HEK293 (cell line): Measurements from ENCODE around the gene ACER3.
"Not testable (repeated sequence)": the region's sequence is repeated elsewhere in the genome, so short reads cannot be mapped to it uniquely, and the experiment has no call there.

Experiments used
- CTCF ChIA-PET: fragments of 350-600 bp; formaldehyde crosslinking; extraction: SDS; loops from one replicate; lab custom pipeline; 2021; ENCODE audit warnings: antibody characterized with exemption; lab: Yijun Ruan, JAX
- POLR2A ChIA-PET: fragments of 300-600 bp; formaldehyde crosslinking; extraction: SDS; loops from one replicate; lab custom pipeline; 2020; ENCODE audit warnings: antibody characterized with exemption, inconsistent platforms; lab: Yijun Ruan, JAX
- H3K27ac ChIP-seq: fragments of 200-500 bp; sonication (Bioruptor generic); 2 replicates; pipeline ENCODE4 v1.5.1; 2014; ENCODE audit warnings: low read depth, low read length, control low read depth, inconsistent platforms; ENCODE audit errors: extremely low read depth
- H3K36me3 ChIP-seq, 2 experiments: fragments of 200-500 bp in 1 of 2; sonication (Bioruptor generic) in 1 of 2; 1 replicate in 1 of 2; 2 replicates in 1 of 2; pipeline ENCODE4 v1.5.1; 2014 to 2017; ENCODE audit warnings: inconsistent platforms in 2 of 2, low read length in 2 of 2; ENCODE audit not compliant: control insufficient read depth in 2 of 2, insufficient read depth in 1 of 2
- H3K4me1 ChIP-seq: fragments of 200-500 bp; sonication (Bioruptor generic); 2 replicates; pipeline ENCODE4 v1.5.1; 2014; ENCODE audit warnings: mild to moderate bottlenecking, low read length, inconsistent platforms; ENCODE audit not compliant: control insufficient read depth, insufficient read depth
- H3K4me3 ChIP-seq: 2 replicates; pipeline ENCODE4 v1.5.1; 2011; ENCODE audit warnings: low read depth, mild to moderate bottlenecking, control low read depth, low read length, moderate library complexity
- H3K9me3 ChIP-seq: fragments of 200-500 bp; sonication (Bioruptor generic); 2 replicates; pipeline ENCODE4 v1.5.1; 2014; ENCODE audit warnings: low read depth, low read length, inconsistent platforms; ENCODE audit not compliant: control insufficient read depth, insufficient read depth
- SETDB1 ChIP-seq: IDR thresholded peaks from one replicate; pipeline ENCODE4 v1.6.1; 2017; ENCODE audit warnings: mild to moderate bottlenecking, low read length, moderate library complexity, mixed read lengths; ENCODE audit not compliant: insufficient read length
- ZBTB7A ChIP-seq: fragments of 450-650 bp; formaldehyde crosslinking; IDR thresholded peaks from 2 replicates; pipeline ENCODE4 v1.5.1; 2016; ENCODE audit warnings: low read depth, missing biosample characterization, missing genetic modification characterization
- ZNF146 ChIP-seq: fragments of 450-650 bp; formaldehyde crosslinking; IDR thresholded peaks from 2 replicates; pipeline ENCODE4 v1.5.1; 2016; ENCODE audit warnings: missing biosample characterization, missing genetic modification characterization
- ZNF184 ChIP-seq: fragments of 450-650 bp; IDR thresholded peaks from 2 replicates; pipeline ENCODE4 v1.5.1; 2018; ENCODE audit warnings: missing biosample characterization, mild to moderate bottlenecking, missing genetic modification characterization
- ZNF2 ChIP-seq: fragments of 450-650 bp; formaldehyde crosslinking; IDR thresholded peaks from 2 replicates; pipeline ENCODE4 v1.5.1; 2016; ENCODE audit warnings: missing biosample characterization, missing genetic modification characterization
- ZNF223 ChIP-seq: fragments of 450-650 bp; formaldehyde crosslinking; IDR thresholded peaks from 2 replicates; pipeline ENCODE4 v1.5.1; 2016; ENCODE audit warnings: missing biosample characterization, missing genetic modification characterization
- ZNF302 ChIP-seq: fragments of 450-650 bp; formaldehyde crosslinking; IDR thresholded peaks from 2 replicates; pipeline ENCODE4 v1.5.1; 2016; ENCODE audit warnings: missing biosample characterization, missing genetic modification characterization, low read depth
- ZNF341 ChIP-seq: fragments of 450-650 bp; formaldehyde crosslinking; IDR thresholded peaks from 2 replicates; pipeline ENCODE4; 2016; ENCODE audit warnings: low read depth, missing biosample characterization, missing genetic modification characterization
- ZNF558 ChIP-seq: fragments of 450-650 bp; formaldehyde crosslinking; IDR thresholded peaks from 2 replicates; pipeline ENCODE4 v1.5.1; 2016; ENCODE audit warnings: missing biosample characterization, missing genetic modification characterization
- ZNF585B ChIP-seq: fragments of 450-650 bp; formaldehyde crosslinking; IDR thresholded peaks from 2 replicates; pipeline ENCODE4 v1.5.1; 2016; ENCODE audit warnings: missing biosample characterization, missing genetic modification characterization
- ZNF610 ChIP-seq: fragments of 450-650 bp; formaldehyde crosslinking; IDR thresholded peaks from 2 replicates; pipeline ENCODE4 v1.5.1; 2016; ENCODE audit warnings: missing biosample characterization, missing genetic modification characterization, borderline replicate concordance
- ZNF623 ChIP-seq: fragments of 450-650 bp; formaldehyde crosslinking; IDR thresholded peaks from 2 replicates; pipeline ENCODE4 v1.5.1; 2016; ENCODE audit warnings: missing biosample characterization, missing genetic modification characterization
- ZNF626 ChIP-seq: fragments of 450-650 bp; sonication (Bioruptor Pico); formaldehyde crosslinking; IDR thresholded peaks from 2 replicates; pipeline ENCODE4 v1.5.1; 2018; ENCODE audit warnings: missing biosample characterization, missing genetic modification characterization, inconsistent platforms
- ZNF785 ChIP-seq: fragments of 450-650 bp; formaldehyde crosslinking; IDR thresholded peaks from 2 replicates; pipeline ENCODE4 v1.5.1; 2016; ENCODE audit warnings: missing biosample characterization, missing genetic modification characterization
- ZNF791 ChIP-seq: fragments of 450-650 bp; formaldehyde crosslinking; IDR thresholded peaks from 2 replicates; pipeline ENCODE4 v1.5.1; 2016; ENCODE audit warnings: missing biosample characterization, missing genetic modification characterization
- ZSCAN30 ChIP-seq: fragments of 450-650 bp; IDR thresholded peaks from 2 replicates; pipeline ENCODE4 v1.5.1; 2018; ENCODE audit warnings: missing biosample characterization, mild to moderate bottlenecking, missing genetic modification characterization, moderate library complexity
- TF ChIP-seq, protein P1 (sequence below): fragments of 450-650 bp; formaldehyde crosslinking; IDR thresholded peaks from 2 replicates; pipeline ENCODE4 v1.5.1; 2016; ENCODE audit warnings: missing biosample characterization, missing genetic modification characterization
- TF ChIP-seq, protein P2 (sequence below): fragments of 450-650 bp; formaldehyde crosslinking; IDR thresholded peaks from 2 replicates; pipeline ENCODE4 v1.5.1; 2016; ENCODE audit warnings: missing biosample characterization, missing genetic modification characterization
- TF ChIP-seq, protein P3 (sequence below): fragments of 450-650 bp; formaldehyde crosslinking; IDR thresholded peaks from 2 replicates; pipeline ENCODE4 v1.5.1; 2016; ENCODE audit warnings: missing biosample characterization, missing genetic modification characterization

ACER3 gene

DNA sequence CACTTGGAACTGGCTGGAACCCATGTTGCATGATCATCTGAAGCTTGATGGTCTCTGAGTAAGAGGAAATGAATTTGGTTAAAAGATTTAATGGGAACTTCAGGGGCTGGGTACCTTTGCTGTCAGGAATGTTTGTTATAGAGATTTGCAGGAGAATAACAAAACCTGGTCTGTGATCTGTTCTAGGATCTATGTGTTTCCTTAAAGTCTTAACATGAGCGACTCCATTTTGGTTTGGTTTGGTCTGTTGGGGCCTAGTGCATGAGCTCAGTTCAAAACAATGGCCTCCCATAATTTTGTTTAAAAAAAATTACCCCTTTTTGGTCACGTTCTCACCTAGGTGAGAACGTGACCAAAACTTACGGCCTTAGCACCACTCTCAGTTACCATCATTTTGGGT, 49.5 kb upstream of the ACER3 start:
- Histone ChIP-seq H3K27ac (no peak overlapping the region), H3K9me3 (no peaks in the 10 kb centered on the region), H3K36me3 (no peaks in the 10 kb centered on the region), H3K4me1 (no peaks in the 10 kb centered on the region), H3K4me3 (no peak overlapping the region)
- POLR2A ChIA-PET: no interaction called here
- CTCF ChIA-PET: interaction anchor here (0.6 to 7.7 kb wide), 8 partner anchors 13 to 281 kb away, joined by 3 to 139 read pairs (median 4); no protein-coding TSS in a partner anchor
- TF ChIP-seq ZNF585B (tag by site-specific recombination) (no peak), ZBTB7A (no peak), ZSCAN30 (tag by site-specific recombination) (no peak), ZNF302 (no peak), ZNF791 (tag by site-specific recombination) (no peak), ZNF146 (tag by site-specific recombination) (no peak), ZNF223 (tag by site-specific recombination) (no peak), ZNF184 (no peak), ZNF341 (no peak), ZNF2 (tag by site-specific recombination) (no peak), ZNF558 (tag by site-specific recombination) (no peak)
- TF ChIP-seq, protein P1, sequence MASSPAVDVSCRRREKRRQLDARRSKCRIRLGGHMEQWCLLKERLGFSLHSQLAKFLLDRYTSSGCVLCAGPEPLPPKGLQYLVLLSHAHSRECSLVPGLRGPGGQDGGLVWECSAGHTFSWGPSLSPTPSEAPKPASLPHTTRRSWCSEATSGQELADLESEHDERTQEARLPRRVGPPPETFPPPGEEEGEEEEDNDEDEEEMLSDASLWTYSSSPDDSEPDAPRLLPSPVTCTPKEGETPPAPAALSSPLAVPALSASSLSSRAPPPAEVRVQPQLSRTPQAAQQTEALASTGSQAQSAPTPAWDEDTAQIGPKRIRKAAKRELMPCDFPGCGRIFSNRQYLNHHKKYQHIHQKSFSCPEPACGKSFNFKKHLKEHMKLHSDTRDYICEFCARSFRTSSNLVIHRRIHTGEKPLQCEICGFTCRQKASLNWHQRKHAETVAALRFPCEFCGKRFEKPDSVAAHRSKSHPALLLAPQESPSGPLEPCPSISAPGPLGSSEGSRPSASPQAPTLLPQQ (tag by site-specific recombination): no peak
- TF ChIP-seq, protein P2, sequence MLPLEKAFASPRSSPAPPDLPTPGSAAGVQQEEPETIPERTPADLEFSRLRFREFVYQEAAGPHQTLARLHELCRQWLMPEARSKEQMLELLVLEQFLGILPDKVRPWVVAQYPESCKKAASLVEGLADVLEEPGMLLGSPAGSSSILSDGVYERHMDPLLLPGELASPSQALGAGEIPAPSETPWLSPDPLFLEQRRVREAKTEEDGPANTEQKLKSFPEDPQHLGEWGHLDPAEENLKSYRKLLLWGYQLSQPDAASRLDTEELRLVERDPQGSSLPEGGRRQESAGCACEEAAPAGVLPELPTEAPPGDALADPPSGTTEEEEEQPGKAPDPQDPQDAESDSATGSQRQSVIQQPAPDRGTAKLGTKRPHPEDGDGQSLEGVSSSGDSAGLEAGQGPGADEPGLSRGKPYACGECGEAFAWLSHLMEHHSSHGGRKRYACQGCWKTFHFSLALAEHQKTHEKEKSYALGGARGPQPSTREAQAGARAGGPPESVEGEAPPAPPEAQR (tag by site-specific recombination): no peak
- TF ChIP-seq, protein P3, sequence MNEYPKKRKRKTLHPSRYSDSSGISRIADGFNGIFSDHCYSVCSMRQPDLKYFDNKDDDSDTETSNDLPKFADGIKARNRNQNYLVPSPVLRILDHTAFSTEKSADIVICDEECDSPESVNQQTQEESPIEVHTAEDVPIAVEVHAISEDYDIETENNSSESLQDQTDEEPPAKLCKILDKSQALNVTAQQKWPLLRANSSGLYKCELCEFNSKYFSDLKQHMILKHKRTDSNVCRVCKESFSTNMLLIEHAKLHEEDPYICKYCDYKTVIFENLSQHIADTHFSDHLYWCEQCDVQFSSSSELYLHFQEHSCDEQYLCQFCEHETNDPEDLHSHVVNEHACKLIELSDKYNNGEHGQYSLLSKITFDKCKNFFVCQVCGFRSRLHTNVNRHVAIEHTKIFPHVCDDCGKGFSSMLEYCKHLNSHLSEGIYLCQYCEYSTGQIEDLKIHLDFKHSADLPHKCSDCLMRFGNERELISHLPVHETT: no peak

DNA sequence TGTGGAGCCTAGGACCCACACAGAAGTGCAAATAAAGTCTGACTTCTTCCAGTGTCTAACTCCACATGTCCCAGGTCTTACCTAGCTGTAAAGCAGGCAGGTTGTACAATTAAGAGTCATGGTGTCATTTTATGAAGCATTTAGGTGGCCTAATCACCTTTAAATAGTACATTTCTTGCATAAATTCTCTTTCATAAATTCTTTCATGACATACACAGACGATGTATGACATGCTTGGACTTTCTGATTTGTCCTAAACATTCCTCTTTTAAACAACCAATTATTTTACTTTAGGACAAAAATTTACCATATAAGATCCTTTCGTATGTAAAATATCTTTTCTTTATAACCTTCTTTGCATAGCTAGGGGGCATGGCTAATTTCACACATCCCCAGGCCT, 46.3 kb upstream of the ACER3 start:
- ChIA-PET CTCF (interaction anchor here (5.1 to 7.7 kb wide), 2 partner anchors 105 to 106 kb away, joined by 27 to 139 read pairs; no protein-coding TSS in a partner anchor), POLR2A (no interaction called here)
- Histone ChIP-seq H3K27ac (no peak overlapping the region), H3K9me3 (no peaks in the 10 kb centered on the region), H3K4me3 (no peak overlapping the region), H3K4me1 (no peaks in the 10 kb centered on the region), H3K36me3 (no peaks in the 10 kb centered on the region)
- peak; percentile 92 for TF ChIP-seq SETDB1
- no peak for TF ChIP-seq ZSCAN30 (tag by site-specific recombination)
- TF ChIP-seq ZNF610 (tag by site-specific recombination): no peak
- no peak for TF ChIP-seq ZNF785
- TF ChIP-seq ZNF623 (tag by site-specific recombination): no peak

DNA sequence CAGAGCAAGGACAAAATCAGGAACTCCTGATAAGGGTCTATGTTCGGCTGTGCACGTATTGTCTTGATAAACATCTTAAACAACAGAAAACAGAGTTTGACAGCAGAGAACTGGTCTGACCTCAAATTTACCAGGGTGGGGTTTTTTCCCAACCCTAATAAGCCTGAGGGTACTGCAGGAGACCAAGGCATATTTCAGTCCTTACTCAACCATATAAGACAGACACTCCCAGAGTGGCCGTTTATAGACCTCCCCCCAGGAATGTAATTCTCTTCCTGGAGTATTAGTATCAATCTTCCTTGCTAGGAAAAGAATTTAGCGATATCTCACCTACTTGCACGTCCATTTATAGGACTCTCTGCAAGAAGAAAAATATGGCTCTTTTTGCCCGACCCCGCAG, 45.0 kb upstream of the ACER3 start:
- H3K4me1 ChIP-seq, H3K9me3 ChIP-seq, H3K4me3 ChIP-seq, H3K27ac ChIP-seq, H3K36me3 ChIP-seq, POLR2A ChIA-PET: not testable (repeated sequence)
- CTCF ChIA-PET: interaction anchor here (0.7 to 5.1 kb wide), 2 partner anchors 104 to 671 kb away, joined by 4 to 27 read pairs; no protein-coding TSS in a partner anchor
- peak; percentile 63; the same call in 1 of the 2 replicates for TF ChIP-seq ZNF626
- peak; percentile 79 for TF ChIP-seq SETDB1
